ENCODE data around the gene CDK13.
"Not testable (repeated sequence)": the region's sequence is repeated elsewhere in the genome, so short reads cannot be mapped to it uniquely, and the experiment has no call there.

Gene CDK13

GRCh38 chr7:40147371-40148246 is 197.6 kb downstream of the CDK13 start:
- no peak for DNase-seq (ENCODE audit: low read depth in 2 of 2)

- not testable (repeated sequence) for DNase-seq (ENCODE audit: low read depth in 2 of 2)
Observed at GRCh38 chr7:40148247-40148580, 198.2 kb downstream of the CDK13 start.

GRCh38 chr7:40148671-40149070 is 198.6 kb downstream of the CDK13 start:
- no peak for DNase-seq (ENCODE audit: low read depth in 2 of 2)

Data from stimulated activated CD8-positive, alpha-beta memory T cell treated with anti-CD3 and anti-CD28 coated beads, Interleukin-15, amount 100 ng/mL, for 48 hours (primary cell).